SK-N-SH (cell line): Measurements from ENCODE around the gene IVNS1ABP. TPM values are rescaled to one million over a fixed set of nuclear protein-coding genes. Genes with fewer than 3 reads are reported as not detected.

ENCODE experiments used
- CTCF ChIA-PET: fragments of 300-600, 350-600 bp; formaldehyde crosslinking; extraction: SDS; loops from one replicate; lab custom pipeline; 2021; lab: Yijun Ruan, JAX
- POLR2A ChIA-PET: fragments of 350-600 bp; sonication (Branson Sonifier 250); formaldehyde crosslinking; extraction: SDS; loops from one replicate; lab custom pipeline; 2020; ENCODE audit warnings: antibody characterized with exemption, inconsistent platforms; lab: Yijun Ruan, JAX
- DNase-seq: peaks from one replicate; pipeline ENCODE4 v3.0.0; 2012
- H2AFZ ChIP-seq: fragments of 200-600 bp; sonication (generic); 2 replicates; pipeline ENCODE4 v1.8.1; 2016; ENCODE audit warnings: antibody characterized with exemption, mild to moderate bottlenecking, low read depth
- H3F3A ChIP-seq: fragments of 200-600 bp; sonication (generic); replicated peaks from 2 replicates; pipeline ENCODE3; 2016; ENCODE audit warnings: antibody characterized with exemption, mild to moderate bottlenecking; ENCODE audit not compliant: insufficient read depth
- H3K27ac ChIP-seq, 2 experiments: fragments of 200-500 bp in 1 of 2; fragments of 200-600 bp in 1 of 2; sonication (Bioruptor generic) in 1 of 2; sonication (generic), shearing (Covaris generic) in 1 of 2; 2 replicates each; pipeline versions ENCODE4 v1.5.1 to v1.6.1; 2014 to 2016; ENCODE audit warnings: low read depth in 2 of 2, inconsistent platforms in 1 of 2, low read length in 1 of 2, mild to moderate bottlenecking in 1 of 2, mixed read lengths in 1 of 2
- H3K27me3 ChIP-seq: fragments of 200-600 bp; sonication (generic), shearing (Covaris generic); 2 replicates; pipeline ENCODE4 v1.6.1; 2016; ENCODE audit warnings: mixed run types; ENCODE audit not compliant: insufficient read depth
- H3K36me3 ChIP-seq, 2 experiments: fragments of 200-500 bp in 1 of 2; fragments of 200-600 bp in 1 of 2; sonication (Bioruptor generic) in 1 of 2; sonication (generic) in 1 of 2; replicated peaks in 1 of 2; 2 replicates each; pipeline versions ENCODE3 to v1.5.1; 2014 to 2016; ENCODE audit warnings: low read length in 1 of 2, mild to moderate bottlenecking in 1 of 2; ENCODE audit not compliant: insufficient read depth in 2 of 2, control insufficient read depth in 1 of 2
- H3K4me1 ChIP-seq, 2 experiments: fragments of 200-500 bp in 1 of 2; fragments of 200-600 bp in 1 of 2; sonication (Bioruptor generic) in 1 of 2; sonication (generic), shearing (Covaris generic) in 1 of 2; 2 replicates each; pipeline versions ENCODE4 v1.5.1 to v1.6.1; 2014 to 2016; ENCODE audit warnings: low read depth in 1 of 2, low read length in 1 of 2, mixed run types in 1 of 2; ENCODE audit not compliant: insufficient read depth in 2 of 2, control insufficient read depth in 1 of 2
- H3K4me2 ChIP-seq: fragments of 200-600 bp; sonication (generic), shearing (Covaris generic); 2 replicates; pipeline ENCODE4 v1.6.1; 2017; ENCODE audit warnings: mixed run types
- H3K4me3 ChIP-seq, 2 experiments: fragments of 200-500 bp in 1 of 2; fragments of 200-600 bp in 1 of 2; sonication (Bioruptor generic) in 1 of 2; sonication (generic), shearing (Covaris generic) in 1 of 2; 2 replicates each; pipeline versions ENCODE4 v1.5.1 to v1.8.1; 2014 to 2016; ENCODE audit warnings: low read depth in 2 of 2, inconsistent platforms in 1 of 2, low read length in 1 of 2, mild to moderate bottlenecking in 1 of 2, mixed read lengths in 1 of 2, moderate library complexity in 1 of 2
- H3K79me2 ChIP-seq: fragments of 200-600 bp; sonication (generic); 2 replicates; pipeline ENCODE4 v1.8.1; 2017; ENCODE audit warnings: mild to moderate bottlenecking; ENCODE audit not compliant: insufficient read depth
- H3K9ac ChIP-seq: fragments of 200-600 bp; sonication (generic); 2 replicates; pipeline ENCODE4 v1.6.1; 2017; ENCODE audit warnings: mixed run types
- H3K9me2 ChIP-seq: fragments of 200-600 bp; sonication (generic); 2 replicates; pipeline ENCODE4 v1.6.1; 2017; ENCODE audit warnings: mixed run types
- H3K9me3 ChIP-seq: fragments of 200-600 bp; sonication (generic); 2 replicates; pipeline ENCODE4 v1.6.1; 2017; ENCODE audit warnings: mixed run types, mild to moderate bottlenecking, moderate library complexity
- H4K20me1 ChIP-seq: fragments of 200-600 bp; sonication (generic); 2 replicates; pipeline ENCODE4 v1.6.1; 2017; ENCODE audit warnings: mild to moderate bottlenecking, mixed run types; ENCODE audit not compliant: insufficient read depth
- ELF1 ChIP-seq: IDR thresholded peaks from 2 replicates; pipeline ENCODE4 v1.4.0; 2012
- FOXJ3 ChIP-seq: sonication (generic); formaldehyde crosslinking; IDR thresholded peaks from 2 replicates; pipeline ENCODE4 v1.5.1; 2020; ENCODE audit warnings: mild to moderate bottlenecking, missing genetic modification reagents
- FOXM1 ChIP-seq: IDR thresholded peaks from 2 replicates; pipeline ENCODE4 v1.4.0; 2012; ENCODE audit warnings: low read depth, mild to moderate bottlenecking
- GABPA ChIP-seq: IDR thresholded peaks from 2 replicates; pipeline ENCODE4 v1.4.0; 2012; ENCODE audit warnings: low read depth, mild to moderate bottlenecking
- GATA2 ChIP-seq: sonication (generic); formaldehyde crosslinking; IDR thresholded peaks from 2 replicates; pipeline ENCODE4 v1.5.0; 2020; ENCODE audit warnings: mild to moderate bottlenecking, missing genetic modification reagents
- JUND ChIP-seq: IDR thresholded peaks from 2 replicates; pipeline ENCODE4 v1.4.0; 2012
- RAD21 ChIP-seq: IDR thresholded peaks from 2 replicates; pipeline ENCODE4 v1.6.1; 2012; ENCODE audit warnings: mild to moderate bottlenecking, low read length
- RCOR1 ChIP-seq: fragments of 150-350 bp; IDR thresholded peaks from 2 replicates; pipeline ENCODE4 v1.6.1; 2017; ENCODE audit warnings: antibody characterized with exemption, low read length
- RFX5 ChIP-seq: IDR thresholded peaks from 2 replicates; pipeline ENCODE4 v1.6.1; 2012; ENCODE audit warnings: mild to moderate bottlenecking, improper control_type of control experiment, low read length
- YY1 ChIP-seq: IDR thresholded peaks from 2 replicates; pipeline ENCODE4 v1.4.0; 2012; ENCODE audit warnings: low read depth, mild to moderate bottlenecking
- WGBS: methylation state at CpG from one replicate; pipeline ENCODE4 v1.1.6; 2017; ENCODE audit warnings: low lambda C conversion rate; 5-methylcytosine and 5-hydroxymethylcytosine counted together
- polyA plus RNA-seq, 3 experiments: library from polyadenylated mRNA; depleted of rRNA; stranded (reverse); fragments of >200 nt; gene quantifications; 2 replicates each; pipeline ENCODE4 v1.2.3, GENCODE V29; 2012
- TF ChIP-seq, protein P1 (sequence below): IDR thresholded peaks from 2 replicates; pipeline ENCODE4 v1.4.0; 2012; ENCODE audit warnings: low read depth, borderline replicate concordance
- TF ChIP-seq, protein P2 (sequence below): IDR thresholded peaks from 2 replicates; pipeline ENCODE4 v1.4.0; 2012; ENCODE audit warnings: low read depth, borderline replicate concordance

IVNS1ABP gene
- polyA plus RNA-seq, 1 of the 3 experiments (the other 2 are of a cell fraction): 24.5 TPM

DNA sequence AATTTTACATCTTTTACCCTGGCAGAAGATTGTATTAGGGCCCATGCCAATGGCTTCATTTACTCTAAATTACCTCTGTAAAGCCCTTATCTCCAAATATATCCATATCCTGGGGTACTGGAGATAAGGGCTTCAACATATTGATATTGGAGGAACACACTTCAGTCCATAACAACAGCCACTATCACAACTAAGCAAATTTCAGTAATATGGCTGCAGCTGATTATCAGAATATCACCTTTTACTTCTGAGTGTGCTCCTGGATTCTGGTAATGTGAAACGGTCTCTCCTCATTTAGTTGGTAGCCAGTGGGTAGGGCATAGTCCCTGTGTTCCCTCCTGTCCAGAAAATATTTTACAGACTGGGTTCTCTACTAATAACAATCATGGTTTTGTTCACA, 53.3 kb downstream of the IVNS1ABP start:
- CTCF ChIA-PET: interaction anchor here (1.0 kb wide), 1 partner anchor 282 kb away, joined by 3 read pairs; no protein-coding TSS in a partner anchor
- no peak overlapping the region for H3K9ac ChIP-seq
- no peak overlapping the region for H3K4me2 ChIP-seq

DNA sequence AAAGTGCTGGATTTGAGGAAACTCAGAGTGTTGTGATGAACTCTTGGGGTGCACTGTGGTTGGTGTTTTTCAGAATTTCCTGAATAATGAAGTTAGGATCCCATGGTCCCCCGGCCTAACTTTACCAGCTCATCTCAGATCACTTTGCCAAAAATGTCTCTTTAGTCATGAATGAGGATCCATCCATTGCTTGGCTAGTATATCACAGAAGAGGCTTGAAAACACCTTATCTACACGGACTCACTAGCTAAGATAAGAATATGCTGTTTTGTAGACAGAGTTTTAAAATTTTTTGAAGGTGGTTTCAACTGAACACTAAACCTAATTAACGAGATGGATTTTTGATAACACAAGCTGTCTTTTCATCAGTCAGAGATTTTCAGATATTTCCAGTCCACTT, 53.8 kb downstream of the IVNS1ABP start:
- Histone ChIP-seq H3K4me1 (peaks cover 5 to 11% of the 10 kb centered on the region in 2 experiments; a peak in 3 of 4 replicates), H4K20me1 (no peaks in the 10 kb centered on the region), H3K4me2 (no peak overlapping the region), H3K36me3 (no peaks in the 10 kb centered on the region), H3K27me3 (no peaks in the 10 kb centered on the region), H3K4me3 (no peak overlapping the region), H3F3A (no peaks in the 10 kb centered on the region), H3K9me3 (no peaks in the 10 kb centered on the region), H3K9ac (no peak overlapping the region), H3K27ac (no peak overlapping the region), H3K79me2 (no peaks in the 10 kb centered on the region), H3K9me2 (no peaks in the 10 kb centered on the region), H2AFZ (no peak overlapping the region)
- TF ChIP-seq FOXM1 (no peak), YY1 (no peak)
- ChIA-PET CTCF (interaction anchor here (1.0 kb wide), 1 partner anchor 282 kb away, joined by 3 read pairs; no protein-coding TSS in a partner anchor), POLR2A (interaction anchor here (2.0 kb wide), 1 partner anchor 53 kb away, joined by 5 read pairs; no protein-coding TSS in a partner anchor)
- 82% methylated on average over 3 of the region's 3 CpGs for WGBS
- no peak for DNase-seq

More for the DNA sequence above, 53.3 kb downstream of the IVNS1ABP start:
- no peaks in the 10 kb centered on the region for H3K27me3 ChIP-seq
- TF ChIP-seq GATA2 (CRISPR knock-in tag) (peak; percentile 23; the same call in 1 of the 2 replicates), RAD21 (no peak), JUND (no peak), RFX5 (no peak)
- TF ChIP-seq, protein P1, sequence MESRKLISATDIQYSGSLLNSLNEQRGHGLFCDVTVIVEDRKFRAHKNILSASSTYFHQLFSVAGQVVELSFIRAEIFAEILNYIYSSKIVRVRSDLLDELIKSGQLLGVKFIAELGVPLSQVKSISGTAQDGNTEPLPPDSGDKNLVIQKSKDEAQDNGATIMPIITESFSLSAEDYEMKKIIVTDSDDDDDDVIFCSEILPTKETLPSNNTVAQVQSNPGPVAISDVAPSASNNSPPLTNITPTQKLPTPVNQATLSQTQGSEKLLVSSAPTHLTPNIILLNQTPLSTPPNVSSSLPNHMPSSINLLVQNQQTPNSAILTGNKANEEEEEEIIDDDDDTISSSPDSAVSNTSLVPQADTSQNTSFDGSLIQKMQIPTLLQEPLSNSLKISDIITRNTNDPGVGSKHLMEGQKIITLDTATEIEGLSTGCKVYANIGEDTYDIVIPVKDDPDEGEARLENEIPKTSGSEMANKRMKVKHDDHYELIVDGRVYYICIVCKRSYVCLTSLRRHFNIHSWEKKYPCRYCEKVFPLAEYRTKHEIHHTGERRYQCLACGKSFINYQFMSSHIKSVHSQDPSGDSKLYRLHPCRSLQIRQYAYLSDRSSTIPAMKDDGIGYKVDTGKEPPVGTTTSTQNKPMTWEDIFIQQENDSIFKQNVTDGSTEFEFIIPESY: no peak
- H2AFZ ChIP-seq: no peak overlapping the region
- no peaks in the 10 kb centered on the region for H3F3A ChIP-seq
- H3K4me3 ChIP-seq: no peak overlapping the region
- no peak for DNase-seq
- no peaks in the 10 kb centered on the region for H4K20me1 ChIP-seq
- no peaks in the 10 kb centered on the region for H3K9me2 ChIP-seq
- H3K4me1 ChIP-seq: peaks cover 0 to 6% of the 10 kb centered on the region in 2 experiments; a peak in 3 of 4 replicates
- H3K79me2 ChIP-seq: no peaks in the 10 kb centered on the region
- POLR2A ChIA-PET: interaction anchor here (0.8 to 2.0 kb wide), 2 partner anchors 52 to 459 kb away, joined by 3 to 5 read pairs; no protein-coding TSS in a partner anchor
- H3K36me3 ChIP-seq: no peaks in the 10 kb centered on the region
- no peak overlapping the region for H3K27ac ChIP-seq
- H3K9me3 ChIP-seq: no peaks in the 10 kb centered on the region
- 56% methylated on average over 1 of the region's 1 CpG for WGBS

DNA sequence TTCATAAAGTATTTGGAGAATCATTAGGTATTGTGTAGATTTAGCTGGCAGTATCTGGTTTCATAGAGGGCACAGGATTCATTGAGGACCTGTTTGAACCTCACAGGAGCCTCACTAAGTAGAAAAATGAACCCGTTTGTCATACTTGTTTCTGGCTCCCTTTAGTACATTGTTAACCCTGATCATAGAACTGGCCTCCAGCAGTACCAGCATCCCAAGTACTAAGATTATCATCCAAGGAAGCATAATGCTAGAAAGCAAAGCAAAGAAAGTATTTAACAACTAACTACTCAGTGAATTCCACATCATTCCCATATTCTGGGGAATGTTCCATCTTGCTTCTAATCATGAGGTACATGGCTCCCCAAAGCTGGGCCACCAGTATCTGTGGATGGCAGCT, 54.9 kb downstream of the IVNS1ABP start:
- CTCF ChIA-PET: no interaction called here
- Histone ChIP-seq H2AFZ (no peak overlapping the region), H3K4me3 (no peak overlapping the region), H3F3A (no peaks in the 10 kb centered on the region), H3K79me2 (no peaks in the 10 kb centered on the region), H3K27me3 (no peaks in the 10 kb centered on the region), H3K27ac (no peak overlapping the region), H3K36me3 (no peaks in the 10 kb centered on the region), H3K9me2 (no peaks in the 10 kb centered on the region), H3K9ac (no peak overlapping the region), H4K20me1 (no peaks in the 10 kb centered on the region), H3K4me2 (no peak overlapping the region), H3K4me1 (peaks cover 9 to 14% of the 10 kb centered on the region in 2 experiments; a peak in 3 of 4 replicates), H3K9me3 (no peaks in the 10 kb centered on the region)
- no peak for DNase-seq
- POLR2A ChIA-PET: no interaction called here
- 100% methylated on average over 1 of the region's 1 CpG for WGBS
- TF ChIP-seq GABPA: no peak
- TF ChIP-seq ELF1: no peak
- TF ChIP-seq FOXJ3 (CRISPR knock-in tag): no peak
- TF ChIP-seq RCOR1: no peak
- no peak for TF ChIP-seq FOXM1
- TF ChIP-seq, protein P2, sequence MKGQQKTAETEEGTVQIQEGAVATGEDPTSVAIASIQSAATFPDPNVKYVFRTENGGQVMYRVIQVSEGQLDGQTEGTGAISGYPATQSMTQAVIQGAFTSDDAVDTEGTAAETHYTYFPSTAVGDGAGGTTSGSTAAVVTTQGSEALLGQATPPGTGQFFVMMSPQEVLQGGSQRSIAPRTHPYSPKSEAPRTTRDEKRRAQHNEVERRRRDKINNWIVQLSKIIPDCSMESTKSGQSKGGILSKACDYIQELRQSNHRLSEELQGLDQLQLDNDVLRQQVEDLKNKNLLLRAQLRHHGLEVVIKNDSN: no peak
